ENCODE results near the gene NUDT12.

The NUDT12 gene

GRCh38 chr5:103539376-103540330 is 22.9 kb downstream of the NUDT12 start:
- no peak for DNase-seq

GRCh38 chr5:103532086-103532734 is 30.4 kb downstream of the NUDT12 start:
- DNase-seq: no peak

GRCh38 chr5:103526164-103526915 is 36.2 kb downstream of the NUDT12 start:
- DNase-seq: no peak

GRCh38 chr5:103525361-103525760 is 37.2 kb downstream of the NUDT12 start:
- DNase-seq: no peak

- no peak for DNase-seq
These were observed 39.3 kb downstream of the NUDT12 start for GRCh38 chr5:103523319-103523718.

GRCh38 chr5:103522586-103522985 is 40.0 kb downstream of the NUDT12 start:
- no peak for DNase-seq

GRCh38 chr5:103519550-103519949 is 43.0 kb downstream of the NUDT12 start:
- DNase-seq: no peak

GRCh38 chr5:103514371-103514770 is 48.2 kb downstream of the NUDT12 start:
- no peak for DNase-seq

GRCh38 chr5:103513701-103514100 is 48.9 kb downstream of the NUDT12 start:
- DNase-seq: no peak

- DNase-seq: no peak
These were observed 50.1 kb downstream of the NUDT12 start for GRCh38 chr5:103512500-103512899.

- no peak for DNase-seq
These were observed 51.1 kb downstream of the NUDT12 start for GRCh38 chr5:103511554-103511885.

- no peak for DNase-seq
These were observed 51.6 kb downstream of the NUDT12 start for GRCh38 chr5:103510851-103511553.

GRCh38 chr5:103505581-103506305 is 56.8 kb downstream of the NUDT12 start:
- no peak for DNase-seq

- DNase-seq: no peak
These were observed 59.5 kb downstream of the NUDT12 start for GRCh38 chr5:103503066-103503465.

GRCh38 chr5:103502662-103503061 is 59.9 kb downstream of the NUDT12 start:
- DNase-seq: no peak
